GM18873 (cell line): ENCODE data around the gene IL27RA.

Experiments used
- ATAC-seq: cut with Tn5 transposase; IDR thresholded peaks from one replicate; pipeline ENCODE4 v1.9.1; 2021; ENCODE audit warnings: mild to moderate bottlenecking, moderate library complexity, moderate number of reproducible peaks; ENCODE audit not compliant: unreplicated experiment, low FRiP score

IL27RA gene

DNA sequence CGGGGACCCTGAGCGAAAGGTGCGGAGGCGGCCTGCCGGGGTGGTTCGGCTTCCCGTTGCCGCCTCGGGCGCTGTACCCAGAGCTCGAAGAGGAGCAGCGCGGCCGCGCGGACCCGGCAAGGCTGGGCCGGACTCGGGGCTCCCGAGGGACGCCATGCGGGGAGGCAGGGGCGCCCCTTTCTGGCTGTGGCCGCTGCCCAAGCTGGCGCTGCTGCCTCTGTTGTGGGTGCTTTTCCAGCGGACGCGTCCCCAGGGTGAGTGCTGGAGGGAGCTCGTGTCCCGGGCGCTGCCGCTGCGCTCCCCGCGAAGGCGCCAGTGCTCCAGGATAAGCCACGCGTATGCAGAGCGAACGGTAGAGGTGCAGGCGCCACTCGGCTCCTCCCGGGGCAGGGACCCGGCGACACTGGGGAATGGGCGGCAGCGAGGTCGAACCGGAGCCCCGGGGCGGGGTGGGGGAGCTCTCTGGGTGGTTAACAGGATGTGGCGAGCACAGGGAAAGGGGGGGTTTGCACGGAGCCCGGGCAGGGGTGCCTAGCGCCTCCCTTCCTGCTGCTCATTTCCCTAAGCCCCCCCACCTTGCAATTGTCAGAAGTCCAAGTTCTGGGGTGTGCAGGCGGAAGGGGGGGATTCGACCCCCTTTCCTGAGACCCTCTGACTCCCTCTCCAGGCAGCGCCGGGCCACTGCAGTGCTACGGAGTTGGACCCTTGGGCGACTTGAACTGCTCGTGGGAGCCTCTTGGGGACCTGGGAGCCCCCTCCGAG lies at the start of gene IL27RA:
Gene IL27RA (plus strand): TSS at position 44 of the 762 bp plus-strand sequence. CDS start 111 bp downstream, at position 155.
- ATAC-seq: no peak

DNA sequence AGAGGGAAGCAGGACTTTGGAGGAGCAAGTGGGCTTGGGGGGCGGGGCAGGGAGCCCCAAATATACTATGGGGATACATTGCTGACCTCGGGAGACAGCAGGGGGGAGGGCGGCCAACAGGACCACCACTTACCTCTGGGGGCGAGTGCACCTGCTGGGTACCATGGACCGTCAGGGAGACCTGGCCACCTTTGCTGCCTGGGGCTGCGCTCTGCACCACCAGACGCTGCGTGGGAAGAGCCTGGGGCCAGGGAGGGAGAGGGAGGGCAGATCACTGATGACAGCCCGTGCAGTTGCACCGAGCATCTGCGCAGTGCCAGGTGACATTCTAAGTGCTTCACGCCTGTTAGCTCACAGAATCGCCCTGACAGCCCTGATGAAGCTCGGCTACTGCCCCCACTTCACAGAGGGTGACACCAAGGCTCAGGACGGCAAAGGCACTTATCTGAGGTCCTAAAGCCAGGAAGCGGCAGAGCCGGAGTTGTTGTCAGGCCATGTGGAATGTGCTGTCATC lies 49.5 kb upstream of the IL27RA start:
- no peak for ATAC-seq

DNA sequence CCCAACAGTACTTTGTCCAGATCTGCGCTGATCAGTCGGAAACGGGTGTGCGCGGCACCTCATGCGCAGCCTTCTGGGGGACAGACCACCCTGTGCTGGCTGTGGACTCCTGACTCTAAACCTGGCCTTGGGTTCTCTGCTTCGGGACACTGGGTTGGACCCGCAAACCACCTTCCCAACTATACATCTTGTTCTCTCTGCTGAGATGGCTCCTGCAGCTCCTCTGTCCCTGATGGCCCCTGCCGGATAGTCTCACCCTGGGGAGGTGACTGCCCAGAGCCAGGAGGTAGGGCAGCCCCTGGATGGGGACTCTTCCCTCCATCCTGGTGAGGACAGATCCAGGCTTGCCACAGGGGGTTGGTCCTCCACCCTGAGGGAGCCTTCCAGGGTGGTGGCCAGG lies 48.8 kb upstream of the IL27RA start:
- ATAC-seq: no peak

DNA sequence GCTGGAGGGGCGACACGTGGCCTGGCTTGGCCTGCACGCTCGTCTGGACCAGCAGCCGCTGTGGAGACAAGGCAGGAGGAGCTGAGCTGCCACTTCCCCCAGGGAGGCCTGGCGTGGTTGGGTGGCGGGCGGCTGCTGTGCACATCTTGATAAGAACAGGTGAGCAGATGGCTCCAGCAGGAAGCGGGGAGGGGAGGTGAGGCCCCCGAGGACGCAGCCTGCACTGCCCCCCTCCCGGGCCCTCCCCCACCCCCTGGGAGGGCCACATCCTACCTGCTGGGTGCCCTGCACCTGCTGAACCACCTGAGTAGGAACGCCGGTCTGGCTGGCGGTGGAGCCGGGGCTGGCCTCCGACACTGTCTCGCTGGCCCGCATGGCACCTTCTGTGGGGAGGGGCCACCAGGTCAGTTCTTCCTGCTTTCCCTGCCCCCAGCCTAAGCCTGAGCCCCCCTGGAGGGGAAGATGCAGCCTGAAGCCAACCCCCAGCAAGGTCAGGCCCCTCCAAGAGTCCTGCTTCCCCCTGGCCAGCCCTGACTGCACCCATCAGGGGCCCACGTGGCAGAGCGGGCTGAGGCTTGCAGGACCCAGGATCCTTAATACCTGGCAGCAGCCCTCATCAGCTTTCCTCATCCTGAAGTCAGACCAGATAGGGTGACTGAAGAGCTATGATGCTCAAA lies 48.2 kb upstream of the IL27RA start:
- ATAC-seq: no peak

DNA sequence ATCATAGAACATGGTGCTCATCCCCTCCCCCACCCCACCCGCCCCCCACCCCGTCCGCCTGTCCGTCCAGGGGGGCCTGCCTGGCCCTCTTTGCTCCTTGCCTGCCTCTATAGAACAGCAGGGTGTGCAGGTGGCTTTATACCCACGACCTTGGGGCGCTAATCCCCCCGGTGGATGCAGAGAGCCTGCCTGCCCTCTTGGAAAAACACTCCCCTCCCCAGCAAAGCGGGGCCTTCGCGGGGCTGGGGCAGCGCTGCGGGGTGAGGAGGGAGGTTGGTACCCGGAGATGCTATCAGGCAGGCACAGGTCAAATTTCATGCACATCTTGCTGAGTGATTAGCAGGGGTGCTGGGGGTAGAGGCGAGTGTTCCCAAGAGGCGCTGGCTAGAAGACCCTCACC lies 47.4 kb upstream of the IL27RA start:
- ATAC-seq: no peak

DNA sequence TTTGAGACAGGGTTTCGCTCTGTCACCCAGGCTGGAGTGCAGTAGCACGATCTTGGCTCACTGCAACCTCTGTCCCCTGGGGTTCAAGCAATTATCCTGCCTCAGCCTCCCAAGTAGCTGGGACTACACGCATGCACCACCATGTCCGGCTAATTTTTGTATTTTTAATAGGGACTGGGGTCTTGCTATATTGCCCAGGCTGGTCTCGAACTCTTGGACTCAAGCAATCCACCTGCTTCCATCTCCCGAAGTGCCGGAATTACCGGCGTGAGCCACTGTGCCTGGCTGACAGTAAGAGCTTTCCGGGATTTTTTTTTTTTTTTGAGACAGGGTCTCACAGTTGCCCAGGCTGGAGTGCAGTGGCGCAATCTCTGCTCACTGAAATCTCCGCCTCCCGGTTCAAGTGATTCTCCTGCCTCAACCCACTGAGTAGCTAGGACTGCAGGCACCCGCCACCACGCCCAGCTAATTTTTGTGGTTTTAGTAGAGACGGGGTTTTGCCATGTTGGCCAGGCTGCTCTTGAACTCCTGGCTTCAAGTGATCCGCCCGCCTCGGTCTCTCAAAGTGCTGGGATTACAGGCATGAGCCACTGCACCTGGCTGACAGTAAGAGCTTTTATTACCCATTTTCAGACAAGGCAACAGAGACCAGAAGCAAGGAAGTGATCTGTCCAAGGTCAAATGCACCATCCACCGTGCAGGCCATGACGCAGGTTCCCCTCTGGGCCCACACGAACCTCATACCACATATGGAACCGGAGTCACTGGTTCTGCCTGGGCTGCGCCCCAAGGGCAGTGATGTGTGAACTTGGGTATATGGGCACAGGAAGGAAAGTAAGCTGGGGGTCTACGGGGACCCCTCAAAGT lies 46.5 kb upstream of the IL27RA start:
- no peak for ATAC-seq

DNA sequence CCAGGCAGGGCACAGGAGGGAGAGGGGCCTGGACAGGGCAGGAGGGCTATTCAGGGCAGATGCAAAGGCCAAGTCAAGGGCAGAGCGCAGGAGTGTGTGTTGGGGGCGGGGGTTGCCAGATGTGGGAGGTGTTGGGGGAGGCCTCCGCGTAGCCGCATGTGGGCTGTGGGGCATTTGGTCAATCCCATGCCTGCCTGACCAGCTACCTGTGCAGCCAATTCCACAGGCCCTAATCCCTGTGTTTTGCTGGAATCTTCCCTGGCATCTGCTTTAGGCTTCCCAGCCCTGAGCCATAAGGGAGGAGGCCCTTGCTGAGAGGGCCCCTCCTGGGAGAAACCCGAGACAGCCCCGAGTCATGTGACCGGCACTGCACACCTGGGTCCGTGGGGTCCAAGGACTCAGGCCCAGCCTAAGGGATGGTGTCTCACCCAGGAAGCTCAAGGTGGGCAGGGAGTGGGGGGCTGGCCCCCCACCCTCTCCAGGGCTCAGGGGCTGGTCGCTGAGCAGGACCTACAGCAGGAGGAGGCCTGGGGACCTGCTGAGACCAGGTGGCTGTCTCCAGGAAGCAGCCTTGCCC lies 45.7 kb upstream of the IL27RA start:
- ATAC-seq: peak; percentile 12

DNA sequence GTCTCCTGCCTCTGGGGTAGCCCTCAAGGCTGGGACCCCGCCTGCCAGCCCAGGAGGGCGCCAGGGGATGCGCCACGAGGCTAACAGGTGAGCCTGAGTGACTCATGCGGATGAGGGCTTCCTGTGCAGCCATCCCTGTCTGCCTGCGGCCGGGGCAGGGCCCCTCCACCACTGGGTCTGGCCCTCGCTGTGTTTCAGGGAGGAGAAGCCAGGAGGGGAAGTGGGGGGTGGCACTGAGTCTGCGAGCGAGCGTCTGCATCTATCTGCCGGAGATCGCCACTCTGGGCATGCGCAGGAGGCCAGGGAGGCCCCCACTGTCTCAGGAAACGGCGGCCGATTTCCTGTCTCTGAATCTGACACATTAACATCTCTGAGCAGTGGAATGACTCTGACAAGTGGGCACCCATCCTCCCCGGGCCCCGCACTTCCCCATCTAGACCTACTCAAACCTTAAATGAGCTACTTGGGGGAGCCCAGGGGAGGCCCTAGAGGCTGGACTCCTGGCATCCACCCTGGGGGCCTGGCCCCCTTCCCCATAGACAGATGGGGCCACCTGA lies 45.1 kb upstream of the IL27RA start:
- ATAC-seq: peak; percentile 53

DNA sequence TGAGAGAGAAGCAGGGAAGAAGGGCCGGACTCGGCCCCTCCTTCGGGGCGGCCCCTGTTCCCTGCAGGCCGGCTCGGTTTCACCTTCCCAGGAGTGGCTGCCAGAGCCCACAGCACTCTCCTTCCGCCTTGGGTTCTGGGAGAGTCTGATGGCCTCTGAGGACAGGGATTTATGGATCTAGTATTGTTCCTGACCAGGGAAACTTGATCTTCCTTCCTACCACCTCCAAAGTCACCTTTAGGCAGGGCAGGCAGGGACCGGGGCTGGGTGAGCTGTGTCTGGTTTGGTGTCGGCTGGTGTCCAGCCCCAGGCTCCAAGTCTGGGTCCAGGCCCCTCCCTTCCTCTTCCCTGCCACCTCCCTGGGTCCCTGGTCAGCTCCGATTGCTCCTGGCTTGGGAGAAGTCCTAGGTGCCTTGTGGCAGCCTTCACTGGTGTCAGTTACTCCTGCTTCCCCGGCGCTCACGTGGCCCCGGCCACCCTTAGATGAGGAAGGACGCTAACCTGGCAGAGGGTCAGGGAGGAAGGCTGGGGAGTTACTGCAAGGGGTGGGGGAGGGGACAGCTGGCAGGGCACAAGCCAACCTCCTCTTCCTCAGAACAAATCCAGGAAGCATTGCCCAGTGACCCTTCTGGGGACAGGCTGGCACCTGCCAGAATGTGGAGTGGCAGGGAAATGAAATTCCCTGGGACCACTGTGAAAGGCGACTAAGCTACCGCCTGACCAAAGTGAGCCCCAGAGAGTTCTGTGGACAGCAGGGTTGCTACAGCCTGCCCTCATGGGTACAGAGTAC lies 44.3 kb upstream of the IL27RA start:
- no peak for ATAC-seq

DNA sequence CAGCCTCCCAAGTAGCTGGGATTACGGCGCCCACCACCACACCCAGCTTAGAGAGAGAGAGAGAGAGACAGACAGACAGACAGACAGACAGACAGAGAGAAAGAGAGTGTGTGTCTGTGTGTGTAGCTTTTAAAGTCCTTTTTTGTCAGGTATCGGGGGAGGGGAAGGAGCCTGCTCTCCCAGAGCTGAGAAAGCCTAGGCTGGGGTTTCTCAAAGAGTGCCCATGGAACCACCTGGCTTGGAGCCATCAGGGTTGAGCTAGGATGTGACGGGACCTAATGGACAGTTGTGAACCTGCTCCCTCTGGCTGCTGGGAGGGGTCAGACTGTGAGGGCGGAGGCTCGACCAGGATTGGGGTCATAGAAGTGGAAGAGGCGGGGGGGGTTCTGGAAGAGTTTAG lies 42.1 kb upstream of the IL27RA start:
- no peak for ATAC-seq

DNA sequence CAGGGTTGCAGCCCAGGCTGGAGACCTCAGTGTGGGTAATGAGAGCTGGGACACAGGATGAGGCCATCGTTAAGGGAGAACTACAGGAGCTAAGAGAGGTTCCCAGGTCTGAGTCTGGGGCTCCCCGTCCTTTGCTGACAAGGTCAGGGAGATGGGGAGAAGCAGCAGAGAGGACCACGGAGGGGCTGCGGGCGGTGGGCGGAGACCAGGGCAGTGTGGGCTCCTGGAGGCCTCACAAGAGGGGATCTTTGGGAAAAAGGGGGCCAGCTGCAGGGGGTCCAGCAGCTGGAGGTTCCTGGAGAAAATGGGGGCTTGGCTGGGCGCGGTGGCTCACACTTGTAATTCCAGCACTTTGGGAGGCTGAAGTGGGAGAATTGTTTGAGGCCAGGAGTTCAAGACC lies 41.5 kb upstream of the IL27RA start:
- no peak for ATAC-seq

DNA sequence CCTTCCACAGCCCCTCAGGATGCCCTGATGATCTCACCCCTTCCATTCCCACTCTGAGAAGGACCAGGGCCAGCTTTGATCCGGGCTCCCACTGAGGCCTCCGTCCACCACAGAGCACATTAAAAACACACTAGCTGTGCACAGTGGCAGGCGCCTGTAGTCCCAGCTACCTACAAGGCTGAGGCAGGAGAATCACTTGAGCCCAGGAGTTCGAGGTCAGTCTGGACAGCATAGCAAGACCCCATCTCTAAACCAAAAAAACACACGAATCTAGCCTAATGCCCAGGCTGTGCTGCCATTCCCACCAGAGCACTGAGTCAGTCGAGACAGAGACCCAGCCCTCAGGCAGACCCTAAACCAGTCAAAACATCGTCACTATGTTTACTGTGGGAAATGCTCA lies 39.5 kb upstream of the IL27RA start:
- ATAC-seq: no peak

DNA sequence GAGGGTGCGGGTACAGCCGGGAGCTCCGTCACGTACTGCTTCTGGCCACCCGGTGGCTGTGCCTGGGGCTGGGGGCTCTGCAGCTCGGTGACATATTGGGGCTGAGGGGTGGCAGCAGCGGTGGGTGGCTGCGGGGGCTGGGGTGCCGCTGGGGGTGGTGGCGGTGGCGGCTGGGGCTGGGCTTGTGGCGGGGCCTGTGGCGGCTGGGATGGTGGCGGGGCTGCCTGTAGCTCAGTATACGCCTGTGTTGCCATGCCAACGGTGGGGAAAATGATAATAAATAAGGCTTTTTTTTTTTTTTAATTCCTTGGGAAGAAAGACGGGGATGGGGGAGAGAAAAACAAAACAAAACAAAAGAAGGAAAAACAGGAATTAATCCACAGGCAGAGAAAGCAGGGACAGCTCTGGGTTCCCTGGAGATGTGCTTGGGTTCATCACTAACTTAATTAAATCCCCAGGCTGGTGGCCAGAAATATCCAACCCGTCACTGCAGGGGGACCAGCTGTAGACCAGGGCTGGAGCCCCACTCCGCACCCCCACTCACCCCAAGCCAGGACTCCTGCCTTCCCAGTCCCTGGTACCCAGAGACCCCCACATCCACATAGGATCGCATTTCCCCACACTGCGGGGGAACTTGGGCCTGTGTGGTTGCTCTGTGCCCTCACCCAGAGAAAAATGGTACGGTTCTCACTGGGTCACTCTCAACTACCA lies 37.8 kb upstream of the IL27RA start:
- ATAC-seq: no peak

DNA sequence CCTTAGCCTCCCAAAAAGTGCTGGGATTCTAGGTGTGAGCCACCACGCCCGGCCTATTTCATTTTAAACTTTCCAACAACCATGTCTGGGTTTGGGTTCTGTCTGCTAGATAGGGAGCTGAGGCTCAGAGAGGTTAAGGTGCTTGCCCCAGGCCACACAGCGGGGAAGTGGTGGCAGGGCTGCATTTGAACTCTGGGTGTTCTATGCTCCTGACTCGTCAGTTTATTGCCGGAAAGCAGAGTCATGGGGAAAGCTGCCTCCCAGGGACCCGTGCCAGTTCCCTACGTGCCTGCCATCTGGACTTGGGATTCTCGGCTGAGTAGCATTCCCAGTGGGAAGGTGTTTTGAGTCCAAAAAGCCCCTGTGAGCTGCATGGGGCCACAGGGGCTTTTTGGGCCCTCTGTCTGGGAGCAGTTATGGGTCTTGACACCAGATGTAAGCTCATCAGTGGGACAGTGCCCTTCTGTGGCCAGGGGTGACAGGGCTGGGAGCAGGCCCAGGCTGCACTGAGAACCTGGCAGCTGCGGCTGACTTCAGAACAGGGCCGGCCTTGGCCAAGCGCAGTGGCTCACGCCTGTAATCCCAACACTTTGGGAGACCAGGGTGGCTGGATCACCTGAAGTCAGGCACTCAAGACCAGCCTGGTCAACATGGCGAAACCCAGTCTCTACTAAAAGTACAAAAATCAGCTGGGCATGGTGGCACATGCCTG lies 36.4 kb upstream of the IL27RA start:
- ATAC-seq: no peak

DNA sequence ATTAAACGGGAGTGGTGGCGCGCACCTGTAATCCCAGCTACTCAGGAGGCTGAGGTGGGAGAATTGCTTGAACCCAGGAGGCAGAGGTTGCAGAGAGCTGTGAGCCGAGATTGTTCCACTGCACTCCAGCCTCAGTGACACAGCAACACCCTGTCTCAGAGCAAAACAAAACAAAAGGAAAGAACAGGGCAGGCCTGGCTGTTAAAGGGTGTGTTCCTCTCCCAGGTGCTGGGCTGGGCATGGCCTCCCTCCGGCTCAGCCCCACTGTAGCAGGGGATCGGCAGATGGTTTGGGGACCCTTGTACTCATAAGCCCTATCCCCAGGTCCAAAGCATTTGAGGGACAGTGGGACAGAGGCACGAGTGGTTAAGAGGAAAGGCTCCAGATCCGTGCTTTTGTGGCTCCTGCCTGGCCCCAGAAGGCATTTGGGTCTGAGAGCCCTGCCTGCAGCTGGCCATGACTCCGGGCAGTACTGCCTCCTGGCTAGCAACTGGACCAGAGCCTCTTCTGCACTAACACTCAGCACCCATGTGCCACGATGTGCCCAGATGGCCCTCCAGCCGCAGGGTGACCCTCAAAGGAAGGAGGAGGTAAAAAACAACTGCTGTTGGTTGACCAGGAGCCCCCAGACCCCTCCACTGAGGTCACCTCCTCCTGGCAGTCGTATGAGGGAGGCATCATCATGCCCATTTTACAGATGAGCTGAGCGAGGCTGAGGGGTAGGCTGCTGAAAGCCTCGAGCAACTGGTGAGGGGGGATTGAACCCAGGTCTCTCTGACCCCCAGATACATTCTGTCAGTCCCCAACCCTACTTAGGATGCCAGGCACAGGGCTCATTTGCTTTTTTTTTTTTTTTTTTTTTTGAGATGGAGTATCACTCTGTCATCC lies 35.4 kb upstream of the IL27RA start:
- no peak for ATAC-seq

DNA sequence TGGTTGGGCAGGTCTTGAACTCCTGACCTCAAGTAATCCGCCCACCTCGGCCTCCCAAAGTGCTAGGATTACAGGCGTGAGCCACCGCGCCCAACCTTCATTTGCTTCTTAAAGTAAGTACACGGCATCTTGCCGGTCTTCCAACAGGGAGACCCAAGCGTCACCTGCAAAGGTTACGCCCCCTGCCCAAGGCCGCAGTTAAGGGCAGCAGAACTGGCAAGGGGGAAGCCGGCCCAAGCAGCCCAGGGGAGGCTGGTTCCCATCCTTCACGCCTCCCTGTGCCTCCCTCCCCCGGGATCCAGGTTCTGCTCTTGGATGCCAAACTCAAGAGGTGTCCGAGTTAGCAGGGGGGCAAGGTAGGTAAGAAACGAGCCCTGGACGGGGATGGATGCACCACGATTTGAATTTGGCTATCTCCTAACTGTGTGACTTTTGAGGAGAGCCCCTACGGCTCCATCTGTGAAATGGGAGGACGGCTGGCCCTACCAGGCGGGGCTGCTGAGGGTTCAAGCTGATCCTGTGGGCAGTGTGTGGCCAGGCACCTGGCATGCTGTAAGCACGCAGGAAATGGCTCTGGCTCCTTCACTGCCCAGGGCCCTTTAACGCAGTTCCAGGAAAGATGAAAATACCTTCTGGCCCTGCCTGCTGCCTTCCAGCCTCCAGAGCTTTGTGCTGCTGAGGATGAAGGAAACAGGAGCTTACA lies 34.5 kb upstream of the IL27RA start:
- ATAC-seq: no peak

DNA sequence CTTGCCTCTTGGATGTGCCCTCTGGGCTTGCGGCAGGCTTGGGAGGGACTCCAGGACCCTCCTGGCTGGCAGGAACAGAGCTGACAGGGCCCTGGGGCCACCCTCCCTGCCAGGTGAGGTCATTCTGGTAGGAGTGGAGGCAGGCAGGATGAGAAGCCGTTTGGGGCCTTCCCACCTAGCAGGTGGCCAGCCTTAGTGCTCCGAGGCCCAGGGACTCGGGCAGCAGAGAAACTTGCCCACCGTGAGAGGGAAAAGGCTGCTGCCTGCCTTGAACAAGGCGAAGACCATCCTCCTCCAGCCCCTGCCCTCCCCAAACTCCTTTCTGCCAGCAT lies 34.0 kb upstream of the IL27RA start:
- no peak for ATAC-seq
